HG03439 (cell line): ENCODE results near the gene CYP26A1.
A peak's percentile ranks its signal among the peaks of the same experiment; 100 is the strongest.

Source experiments
- ATAC-seq: cut with Tn5 transposase; IDR thresholded peaks from one replicate; pipeline ENCODE4 v1.9.1; 2021; ENCODE audit warnings: mild to moderate bottlenecking, moderate library complexity; ENCODE audit not compliant: unreplicated experiment

Gene CYP26A1

DNA sequence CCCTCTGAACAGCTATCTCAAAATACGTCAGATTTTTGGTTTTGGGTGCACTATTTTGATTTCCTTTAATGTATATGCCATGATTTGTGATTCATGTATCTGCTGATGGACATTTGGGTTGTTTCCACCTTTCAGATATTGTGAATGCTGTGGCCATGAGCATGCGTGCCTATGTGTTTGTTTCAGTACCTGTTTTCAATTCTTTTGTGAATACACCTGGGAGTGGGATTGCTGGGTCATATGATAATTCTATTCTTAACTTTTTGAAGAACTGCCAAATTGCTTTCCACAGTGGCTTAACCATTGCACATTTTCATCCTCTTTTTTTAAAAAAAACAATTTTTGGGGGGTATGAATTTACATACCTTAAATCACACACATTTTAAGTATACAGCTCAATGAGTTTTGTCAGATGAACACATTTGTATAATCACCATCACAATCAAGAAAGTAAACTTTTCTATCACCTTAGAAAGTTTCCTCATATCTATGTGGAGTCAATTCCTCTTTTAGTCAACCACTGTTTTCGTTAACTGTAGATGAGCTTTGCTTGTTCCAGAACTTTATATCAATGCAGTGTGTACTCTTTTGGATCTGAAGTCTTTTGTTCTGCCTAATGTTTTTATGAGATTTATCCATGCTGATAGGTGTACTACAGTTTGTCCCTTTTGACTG lies 36.9 kb downstream of the CYP26A1 start:
- no peak for ATAC-seq

GRCh38 chr10:93113042-93113441 lies 39.3 kb downstream of the CYP26A1 start:
- no peak for ATAC-seq

GRCh38 chr10:93115661-93116383 lies 42.1 kb downstream of the CYP26A1 start:
- ATAC-seq = no peak

GRCh38 chr10:93121311-93121710 lies 47.6 kb downstream of the CYP26A1 start:
- no peak for ATAC-seq

- no peak for ATAC-seq
These were observed 50.1 kb downstream of the CYP26A1 start for GRCh38 chr10:93123766-93124165.

- ATAC-seq = peak; percentile 79
These were observed 51.1 kb downstream of the CYP26A1 start for GRCh38 chr10:93124580-93125318.

GRCh38 chr10:93125966-93126365 lies 52.3 kb downstream of the CYP26A1 start:
- no peak for ATAC-seq

- ATAC-seq = no peak
These were observed 52.9 kb downstream of the CYP26A1 start for GRCh38 chr10:93126483-93127052.
